ENCODE measurements around the gene HHAT.
A peak's percentile ranks its signal among the peaks of the same experiment; 100 is the strongest.

HHAT gene

GRCh38 chr1:210291081-210291764, 37.5 kb upstream of the HHAT start:
- Histone ChIP-seq H3K4me1 (peaks cover 7% of the 10 kb centered on the region), H3K27ac (peak overlapping the region; percentile 96), H3K4me3 (ENCODE audit: low read depth, low read length) (no peak overlapping the region), H3K27me3 (ENCODE audit: control insufficient read depth, insufficient read depth, low read length) (no peaks in the 10 kb centered on the region), H3K79me2 (no peaks in the 10 kb centered on the region), H2AFZ (peak overlapping the region; percentile 86), H3K36me3 (ENCODE audit: control insufficient read depth, insufficient read depth, low read length) (no peaks in the 10 kb centered on the region), H3K9ac (no peak overlapping the region), H3K9me3 (ENCODE audit: control insufficient read depth, low read length) (no peaks in the 10 kb centered on the region), H3K4me2 (ENCODE audit: low read length) (no peak overlapping the region)
- no peak for TF ChIP-seq CTCF (IDR thresholded peaks at IDR 0.05)

GRCh38 chr1:210291786-210292230, 36.9 kb upstream of the HHAT start:
- Histone ChIP-seq H3K36me3 (ENCODE audit: control insufficient read depth, insufficient read depth, low read length) (no peaks in the 10 kb centered on the region), H3K79me2 (no peaks in the 10 kb centered on the region), H3K9ac (no peak overlapping the region), H3K4me2 (ENCODE audit: low read length) (peak overlapping the region; percentile 86), H3K27me3 (ENCODE audit: control insufficient read depth, insufficient read depth, low read length) (no peaks in the 10 kb centered on the region), H2AFZ (peak overlapping the region; percentile 86), H3K4me1 (peaks cover 7% of the 10 kb centered on the region), H3K4me3 (ENCODE audit: low read depth, low read length) (peak overlapping the region; percentile 67), H3K27ac (peak overlapping the region; percentile 96), H3K9me3 (ENCODE audit: control insufficient read depth, low read length) (no peaks in the 10 kb centered on the region)
- TF ChIP-seq CTCF (IDR thresholded peaks at IDR 0.05) = no peak

- Histone ChIP-seq H3K4me2 (ENCODE audit: low read length) (peak overlapping the region; percentile 86), H3K27ac (peak overlapping the region; percentile 96), H3K27me3 (ENCODE audit: control insufficient read depth, insufficient read depth, low read length) (no peaks in the 10 kb centered on the region), H3K79me2 (no peaks in the 10 kb centered on the region), H3K9ac (peak overlapping the region; percentile 63), H3K4me3 (ENCODE audit: low read depth, low read length) (peak overlapping the region; percentile 67), H2AFZ (peak overlapping the region; percentile 86), H3K36me3 (ENCODE audit: control insufficient read depth, insufficient read depth, low read length) (no peaks in the 10 kb centered on the region), H3K4me1 (peaks cover 7% of the 10 kb centered on the region), H3K9me3 (ENCODE audit: control insufficient read depth, low read length) (no peaks in the 10 kb centered on the region)
- TF ChIP-seq CTCF (IDR thresholded peaks at IDR 0.05) = peak; percentile 45
Observed at GRCh38 chr1:210292231-210292871, 36.4 kb upstream of the HHAT start.

- Histone ChIP-seq H3K79me2 (no peaks in the 10 kb centered on the region), H3K9me3 (ENCODE audit: control insufficient read depth, low read length) (no peaks in the 10 kb centered on the region), H3K4me3 (ENCODE audit: low read depth, low read length) (peak overlapping the region; percentile 67), H3K36me3 (ENCODE audit: control insufficient read depth, insufficient read depth, low read length) (no peaks in the 10 kb centered on the region), H2AFZ (peak overlapping the region; percentile 86), H3K27me3 (ENCODE audit: control insufficient read depth, insufficient read depth, low read length) (no peaks in the 10 kb centered on the region), H3K27ac (peak overlapping the region; percentile 96), H3K9ac (no peak overlapping the region), H3K4me2 (ENCODE audit: low read length) (peak overlapping the region; percentile 86), H3K4me1 (peaks cover 7% of the 10 kb centered on the region)
- no peak for TF ChIP-seq CTCF (IDR thresholded peaks at IDR 0.05)
Observed at GRCh38 chr1:210293171-210293607, 35.5 kb upstream of the HHAT start.
